ENCODE results near the gene TEC.
A peak's percentile ranks its signal among the peaks of the same experiment; 100 is the strongest.
"Not testable (repeated sequence)": the region's sequence is repeated elsewhere in the genome, so short reads cannot be mapped to it uniquely, and the experiment has no call there.

Gene TEC

DNA sequence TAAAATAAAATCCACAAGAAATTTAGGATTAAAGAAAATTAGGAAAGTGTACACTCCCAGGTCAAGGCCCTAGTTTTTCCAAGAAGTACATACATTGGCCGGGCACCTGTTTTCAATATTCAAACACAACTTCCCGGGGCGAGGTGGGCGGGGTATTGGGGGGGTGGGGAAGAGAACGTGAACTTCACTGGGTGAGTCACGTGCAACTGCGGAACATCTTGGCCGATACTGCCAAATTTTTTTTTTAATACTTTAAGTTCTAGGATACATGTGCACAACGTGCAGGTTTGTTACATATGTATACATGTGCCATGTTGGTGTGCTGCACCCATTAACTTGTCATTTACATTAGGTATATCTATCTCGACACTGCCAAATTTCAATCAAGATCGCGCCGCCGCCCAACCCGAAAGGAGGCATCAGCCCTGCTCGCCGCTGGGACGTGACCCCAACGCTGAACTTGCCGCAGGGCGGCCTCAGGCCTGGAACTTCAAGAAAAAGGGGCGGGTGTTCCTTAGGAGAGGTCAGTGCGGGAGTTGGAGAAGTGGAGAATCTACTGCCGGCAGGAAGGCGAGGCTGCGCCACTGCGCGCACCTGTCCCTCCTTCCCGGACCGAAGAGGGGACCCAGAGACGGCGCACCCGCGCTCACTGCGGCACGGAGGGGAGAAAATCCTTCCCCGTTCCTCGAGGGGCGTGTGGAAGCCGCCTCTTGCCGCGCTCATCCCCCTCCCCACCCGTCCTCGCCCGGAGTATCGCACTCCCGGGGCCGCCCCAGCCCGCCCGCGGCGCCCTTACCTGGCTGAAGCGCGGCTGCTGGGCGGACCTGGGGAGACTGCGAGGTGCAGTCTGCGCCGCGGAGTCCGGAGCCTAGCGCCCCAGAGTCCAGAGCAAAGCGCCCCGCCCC is at the start of gene TEC:
Gene TEC (minus strand): TSS at position 883 of the 905 bp plus-strand sequence. CDS start 41,224 bp downstream, outside the sequence.
- peak; percentile 42 for DNase-seq

DNA sequence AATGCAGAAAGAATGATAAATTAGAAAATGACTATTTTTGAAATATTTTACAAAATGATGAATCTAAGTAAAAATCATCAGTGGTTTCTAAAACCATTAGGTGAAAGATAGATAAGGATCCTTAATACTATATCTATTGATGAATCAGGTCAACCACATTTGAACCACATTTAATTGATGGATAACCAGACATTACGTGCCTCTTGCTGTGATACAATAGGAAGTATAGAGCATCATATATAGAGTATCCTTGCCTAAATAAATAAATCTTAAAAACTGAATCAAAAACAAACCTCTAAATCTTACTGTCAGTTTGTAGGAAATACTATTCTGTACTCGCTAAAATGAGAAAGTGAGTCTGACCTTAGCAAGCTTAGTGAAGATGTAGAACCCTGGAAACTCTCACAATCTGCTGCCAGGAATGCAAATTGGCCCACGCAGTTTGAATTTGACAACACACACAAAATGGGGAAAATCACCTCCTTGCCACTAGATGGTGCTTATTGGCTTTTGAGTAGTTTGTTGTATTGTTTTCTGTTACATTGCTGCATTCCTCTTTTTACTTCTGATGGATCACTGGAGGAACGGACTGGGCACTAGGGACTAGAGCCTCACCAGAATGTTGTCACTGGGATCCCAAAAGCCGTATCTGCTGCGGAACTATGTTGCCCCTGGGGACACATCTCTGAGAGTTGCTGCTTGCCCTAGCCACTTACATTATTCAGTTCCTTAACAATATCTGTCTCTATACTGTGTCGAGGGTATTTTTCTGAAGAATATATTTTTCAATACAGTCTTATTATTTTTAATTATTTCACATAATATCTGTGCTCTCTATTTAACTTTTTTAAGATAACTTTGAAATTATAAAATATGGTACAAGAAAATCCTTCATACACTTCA is 46.3 kb upstream of the TEC start:
- DNase-seq = no peak

DNA sequence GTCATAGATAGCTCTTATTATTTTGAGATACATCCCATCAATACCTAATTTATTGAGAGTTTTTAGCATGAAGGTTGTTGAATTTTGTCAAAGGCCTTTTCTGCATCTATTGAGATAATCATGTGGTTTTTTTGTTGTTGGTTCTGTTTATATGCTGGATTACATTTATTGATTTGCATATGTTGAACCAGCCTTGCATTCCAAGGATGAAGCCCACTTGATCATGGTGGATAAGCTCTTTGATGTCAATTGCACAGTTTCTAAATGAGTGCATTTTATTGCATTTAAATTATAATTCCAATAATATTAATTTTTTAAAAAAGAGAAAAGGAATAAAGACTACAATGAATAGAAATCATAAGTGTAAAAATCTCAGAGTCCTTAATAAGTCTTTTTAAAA is 45.1 kb upstream of the TEC start:
- DNase-seq = not testable (repeated sequence)

- DNase-seq = no peak
Measured at GRCh38 chr4:48311896-48312295, 42.3 kb upstream of the TEC start.

- no peak for DNase-seq
Measured at GRCh38 chr4:48308901-48309300, 39.3 kb upstream of the TEC start.

DNA sequence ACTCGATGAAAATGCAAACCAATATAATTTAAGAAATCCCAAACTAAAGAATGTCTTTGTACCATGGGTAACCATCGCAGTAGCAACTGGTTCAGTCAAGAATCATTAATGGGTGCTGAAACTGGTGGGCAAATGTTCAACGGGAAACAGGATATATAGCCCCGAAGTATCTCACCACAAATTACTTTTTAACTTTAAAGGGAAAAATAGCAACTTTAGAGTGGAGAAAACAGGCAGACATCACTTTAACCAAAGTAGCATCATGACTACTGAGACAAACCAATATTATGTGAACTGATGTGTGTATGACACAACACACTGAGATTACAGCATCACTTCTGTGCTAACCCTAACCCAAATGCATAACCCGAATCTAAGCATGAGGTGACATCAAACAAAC is 37.9 kb upstream of the TEC start:
- DNase-seq = no peak

DNA sequence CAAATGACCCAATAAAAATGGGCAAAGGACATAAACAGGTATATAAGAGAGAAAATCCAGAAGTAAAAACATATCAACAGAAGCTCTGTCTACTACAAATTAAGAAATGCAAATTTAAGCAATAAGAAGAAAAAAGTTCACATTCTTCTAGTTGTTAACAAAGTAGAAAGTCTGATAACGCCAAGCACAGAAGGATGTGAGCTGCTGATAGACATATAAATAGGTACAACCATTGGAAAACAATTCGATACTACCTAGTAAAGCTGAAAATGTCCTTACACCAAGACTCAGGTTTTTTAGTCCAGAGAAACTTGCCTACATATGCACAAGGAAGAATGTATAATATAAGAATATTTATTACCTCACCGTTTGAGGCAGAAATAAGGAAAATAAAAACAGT is 35.9 kb upstream of the TEC start:
- no peak for DNase-seq

DNA sequence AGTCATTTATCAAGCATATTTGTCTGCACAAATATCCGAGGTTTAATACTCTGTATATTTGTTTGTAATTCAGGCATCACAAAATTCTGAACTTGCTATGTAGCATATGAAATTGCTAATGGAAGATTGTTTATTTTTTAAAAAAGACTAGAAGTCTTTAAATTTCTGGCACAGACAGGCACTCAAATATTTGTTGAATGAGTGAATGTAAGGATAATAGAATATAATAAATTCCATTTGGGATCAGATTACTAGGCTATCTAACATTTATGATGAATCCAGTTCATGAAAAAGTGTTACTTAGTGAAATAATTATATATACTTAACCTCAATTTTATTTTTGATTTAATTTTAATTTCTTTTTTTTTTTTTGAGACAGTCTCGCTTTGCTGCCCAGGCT is 30.4 kb upstream of the TEC start:
- no peak for DNase-seq

DNA sequence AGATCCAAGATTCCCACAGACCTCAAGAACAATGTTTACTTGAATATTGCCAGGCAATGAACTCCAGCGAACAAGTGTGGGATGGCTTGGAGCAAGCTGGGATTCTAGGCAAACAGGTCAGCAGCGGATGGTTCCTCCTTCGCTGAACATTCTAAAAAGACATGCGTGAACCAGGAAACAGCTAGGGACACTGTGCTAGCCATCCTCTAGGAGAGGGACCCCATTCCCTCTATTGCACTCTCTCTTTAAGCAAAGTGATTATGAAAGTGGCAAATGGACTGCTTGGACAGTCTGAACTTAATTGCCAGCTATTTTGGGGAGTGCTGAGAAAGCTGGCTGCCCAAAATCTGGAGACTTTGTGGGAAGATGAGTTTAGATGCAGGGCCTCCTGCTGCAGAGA is 29.9 kb upstream of the TEC start:
- no peak for DNase-seq

DNA sequence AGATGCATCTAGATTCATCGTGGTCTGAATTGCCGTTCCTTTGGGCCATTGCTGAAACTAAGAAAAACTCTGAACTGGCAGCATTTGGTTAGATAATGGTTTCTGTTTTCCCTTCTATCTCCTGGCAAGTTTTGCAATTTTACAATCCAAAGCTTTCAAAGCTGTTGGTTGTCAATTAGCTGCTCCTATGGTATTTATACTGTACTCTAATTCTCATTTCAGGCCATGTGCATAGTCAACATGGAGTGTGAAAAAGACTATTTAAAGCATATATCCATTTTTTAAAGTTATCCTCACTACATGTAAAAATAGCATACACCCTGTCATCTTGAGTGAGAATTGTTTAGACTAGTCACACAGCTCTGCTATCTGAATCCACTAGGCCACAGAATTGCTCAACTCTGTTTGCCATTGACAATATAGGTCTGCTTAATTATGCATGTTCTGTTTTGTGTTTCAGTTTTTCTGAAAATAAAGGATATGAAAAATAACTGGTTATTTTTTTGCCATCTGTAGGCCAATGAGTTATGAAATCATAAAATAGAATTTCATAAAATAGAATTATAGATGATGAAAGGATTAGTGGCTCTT is 27.7 kb upstream of the TEC start:
- DNase-seq = no peak

- DNase-seq = no peak
Measured at GRCh38 chr4:48296365-48296764, 26.7 kb upstream of the TEC start.

DNA sequence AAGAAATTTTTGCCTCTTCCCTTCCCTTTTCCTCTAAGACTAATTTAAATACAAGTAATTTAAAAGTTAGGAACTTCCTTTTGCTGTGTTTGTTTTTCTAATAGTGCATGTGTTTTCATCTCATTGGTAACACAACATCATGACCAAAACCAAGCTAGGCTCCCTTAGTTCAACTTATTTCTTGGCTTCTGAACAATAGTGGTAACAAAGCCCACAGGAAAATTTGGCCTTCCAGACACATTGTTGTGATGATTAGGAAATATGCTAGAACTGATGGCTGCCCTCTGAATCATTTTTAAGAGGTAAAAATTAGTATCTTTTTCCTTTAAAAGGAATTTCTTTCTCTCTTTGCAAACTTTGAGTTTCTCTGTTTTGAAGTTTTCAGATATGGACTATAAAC is 25.5 kb upstream of the TEC start:
- no peak for DNase-seq

DNA sequence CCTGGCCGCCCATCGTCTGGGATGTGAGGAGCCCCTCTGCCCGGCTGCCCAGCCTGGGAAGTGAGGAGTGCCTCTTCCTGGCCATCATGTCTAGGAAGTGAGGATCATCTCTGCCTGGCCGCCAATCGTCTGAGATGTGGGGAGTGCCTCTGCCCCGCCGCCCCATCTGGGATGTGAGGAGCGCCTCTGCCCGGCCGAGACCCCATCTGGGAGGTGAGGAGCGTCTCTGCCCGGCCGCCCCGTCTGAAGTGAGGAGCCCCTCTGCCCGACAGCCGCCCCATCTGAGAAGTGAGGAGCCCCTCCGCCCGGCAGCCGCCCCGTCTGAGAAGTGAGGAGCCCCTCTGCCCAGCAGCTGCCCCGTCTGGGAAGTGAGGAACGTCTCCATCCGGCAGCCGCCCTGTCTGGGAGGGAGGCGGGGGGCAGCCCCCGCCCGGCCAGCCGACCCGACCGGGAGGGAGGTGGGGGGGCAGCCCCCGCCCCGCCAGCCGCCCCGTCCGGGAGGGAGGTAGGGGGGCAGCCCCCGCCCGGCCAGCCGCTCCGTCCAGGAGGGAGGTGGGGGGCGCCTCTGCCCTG is 22.7 kb upstream of the TEC start:
- not testable (repeated sequence) for DNase-seq

DNA sequence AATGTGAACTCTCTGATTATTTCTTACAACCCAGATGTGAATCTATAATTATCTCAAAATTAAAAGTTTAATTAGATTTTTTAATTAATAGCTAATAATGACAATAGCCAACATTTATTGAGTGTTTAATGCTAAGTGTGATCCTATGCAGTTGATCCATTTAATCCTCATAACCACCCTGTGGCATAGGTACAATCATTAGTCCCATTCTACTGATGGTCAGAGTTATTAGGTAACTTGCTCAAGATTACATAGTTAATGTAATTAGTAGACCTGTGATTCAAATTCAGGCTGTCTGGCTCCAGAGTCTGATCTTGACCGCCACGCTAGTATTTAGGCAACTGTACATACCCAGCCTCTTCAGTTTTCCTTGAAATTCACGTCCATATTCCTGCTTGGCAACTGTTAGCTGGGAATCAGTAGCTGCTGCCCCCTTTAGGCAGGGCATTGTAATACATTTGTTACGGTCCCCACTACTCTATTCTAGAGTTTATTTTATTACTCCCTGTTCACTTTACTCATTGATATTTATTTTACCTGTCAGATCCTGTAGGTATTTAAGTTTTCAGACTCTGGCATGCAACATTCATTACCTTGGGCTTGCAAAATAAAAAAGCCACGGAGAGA is 20.6 kb upstream of the TEC start:
- DNase-seq = no peak

DNA sequence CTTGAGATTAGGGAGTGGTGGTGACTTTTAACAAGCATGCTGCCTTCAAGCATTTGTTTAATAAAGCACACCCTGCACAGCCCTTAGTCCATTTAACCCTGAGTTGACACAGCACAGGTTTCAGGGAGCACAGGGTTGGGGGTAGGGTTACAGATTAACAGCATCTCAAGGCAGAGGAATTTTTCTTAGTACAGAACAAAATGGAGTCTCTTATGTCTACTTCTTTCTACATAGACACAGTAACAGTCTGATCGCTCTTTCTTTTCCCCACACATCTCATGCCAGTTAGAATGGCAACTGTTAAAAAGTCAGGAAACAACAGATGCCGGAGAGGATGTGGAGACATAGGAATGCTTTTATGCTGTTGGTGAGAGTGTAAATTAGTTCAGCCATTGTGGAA is 16.4 kb upstream of the TEC start:
- not testable (repeated sequence) for DNase-seq

- not testable (repeated sequence) for DNase-seq
Measured at GRCh38 chr4:48285640-48286039, 16.0 kb upstream of the TEC start.

- DNase-seq = no peak
Measured at GRCh38 chr4:48275686-48276085, 6.0 kb upstream of the TEC start.

GRCh38 chr4:48275247-48275646 is 5.6 kb upstream of the TEC start:
- DNase-seq = no peak

DNA sequence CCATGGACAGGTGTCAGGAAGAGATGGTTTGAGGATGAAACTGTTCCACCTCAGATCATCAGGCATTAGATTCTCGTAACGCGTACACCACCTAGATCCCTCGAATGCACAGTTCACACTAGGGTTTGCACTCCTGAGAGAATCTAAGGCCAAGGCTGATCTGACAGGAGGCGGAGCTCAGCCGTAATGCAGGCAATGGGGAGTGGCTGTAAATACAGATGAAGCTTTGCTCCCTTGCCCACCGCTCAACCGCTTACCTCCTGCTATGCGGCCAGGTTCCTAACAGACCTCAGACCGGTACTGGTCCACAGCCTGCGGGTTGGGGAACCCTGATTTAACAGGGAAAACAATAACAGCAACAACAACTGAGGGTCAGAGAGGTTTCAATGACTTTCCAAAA is 2.0 kb upstream of the TEC start:
- DNase-seq = no peak

- no peak for DNase-seq
Measured at GRCh38 chr4:48270951-48271473, 1.4 kb upstream of the TEC start.

DNA sequence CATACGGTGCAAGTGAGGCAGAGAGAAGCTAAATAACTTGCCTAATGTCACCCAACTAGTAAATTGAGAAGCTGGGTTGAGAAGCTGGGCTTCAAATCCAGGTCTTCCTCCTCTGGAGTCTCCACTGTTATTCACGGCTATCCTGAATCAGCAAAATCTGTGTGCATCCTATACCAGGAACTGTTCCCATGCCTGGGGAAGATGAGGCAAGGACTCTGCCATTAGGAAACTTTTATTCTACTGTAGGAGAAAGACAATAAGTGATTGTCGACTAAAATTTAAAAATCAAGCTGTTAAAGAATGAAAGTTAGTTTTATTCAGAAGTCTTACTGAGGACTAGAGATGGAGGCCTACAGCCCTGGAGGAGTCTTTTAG is 872 bp upstream of the TEC start:
- DNase-seq = no peak

DNA sequence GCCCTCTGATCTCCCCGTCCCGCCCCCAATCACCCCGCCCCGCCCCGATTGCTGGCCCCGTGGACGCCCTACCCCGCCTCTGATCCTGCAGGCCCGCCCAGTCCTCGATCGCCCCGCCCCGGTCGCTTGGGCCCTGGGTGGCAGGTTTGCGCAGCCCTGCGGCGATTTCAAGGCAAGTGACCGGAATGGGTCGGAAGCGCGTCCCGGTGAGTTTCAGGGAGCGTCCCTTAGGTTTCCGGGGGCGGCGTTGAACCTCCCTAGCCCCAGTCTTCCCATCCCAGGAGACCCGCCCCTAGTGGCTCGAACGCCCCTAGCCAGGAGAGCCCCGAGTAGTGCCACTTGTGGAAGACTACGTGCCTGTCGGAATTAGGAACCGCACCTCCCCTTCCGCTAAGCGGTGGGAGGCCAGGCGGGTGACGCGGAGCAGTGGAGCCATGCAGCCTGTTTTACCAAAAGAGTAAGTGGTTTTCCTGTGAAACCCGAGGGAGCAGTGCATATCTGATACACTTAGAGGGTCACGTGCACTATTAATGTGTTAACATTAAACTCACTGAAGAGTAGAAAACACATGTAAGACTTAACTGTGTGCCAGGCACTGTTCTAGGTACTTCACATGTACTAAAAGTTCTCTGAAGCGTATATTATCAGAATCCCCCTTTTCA is 354 bp upstream of the TEC start:
- peak; percentile 92 for DNase-seq
